H1 (cell line): ENCODE results near the gene CASP3. TPM values are rescaled to one million over a fixed set of nuclear protein-coding genes. Genes with fewer than 3 reads are reported as not detected.
A peak's percentile ranks its signal among the peaks of the same experiment; 100 is the strongest.

Source experiments
- CTCF ChIA-PET: fragments of 300-600 bp; sonication (Branson Sonifier 250); formaldehyde crosslinking; loops from one replicate; lab custom pipeline; 2021; ENCODE audit not compliant: partially characterized antibody; lab: Charles Lee
- POLR2A ChIA-PET: fragments of 300-600 bp; sonication (Branson Sonifier 250); formaldehyde crosslinking; loops from one replicate; lab custom pipeline; 2021; ENCODE audit warnings: inconsistent platforms; ENCODE audit not compliant: partially characterized antibody; lab: Charles Lee
- DNase-seq, 2 experiments: peaks; one replicate each; pipeline versions ENCODE4 v3.0.0 to v3.0.0-alpha.2; 2010 to 2022; ENCODE audit warnings: low spot score in 2 of 2, low read depth in 1 of 2, mixed read lengths in 1 of 2
- FAIRE-seq: peaks from 2 replicates; lab custom pipeline; 2011; peaks lifted over from hg19 to GRCh38; lab: Jason Lieb, UNC
- H2AFZ ChIP-seq: 2 replicates; pipeline ENCODE4 v1.8.1; 2012; ENCODE audit warnings: low read length, inconsistent platforms
- H2AK5ac ChIP-seq: 2 replicates; pipeline ENCODE4 v1.6.1; 2013; ENCODE audit warnings: low read depth, low read length
- H2BK120ac ChIP-seq: replicated peaks from 2 replicates; pipeline ENCODE3; 2013; ENCODE audit warnings: low read depth, low read length, inconsistent platforms
- H2BK12ac ChIP-seq: 2 replicates; pipeline ENCODE4 v1.6.1; 2013; ENCODE audit warnings: low read depth, low read length
- H2BK15ac ChIP-seq: 2 replicates; pipeline ENCODE4 v1.6.1; 2013; ENCODE audit warnings: low read length
- H2BK20ac ChIP-seq: 2 replicates; pipeline ENCODE4 v1.6.1; 2013; ENCODE audit warnings: low read length
- H2BK5ac ChIP-seq: 2 replicates; pipeline ENCODE4 v1.6.1; 2013; ENCODE audit warnings: low read depth, low read length
- H3K14ac ChIP-seq: 2 replicates; pipeline ENCODE4 v1.6.1; 2013; ENCODE audit warnings: inconsistent platforms; ENCODE audit not compliant: insufficient read length
- H3K18ac ChIP-seq: 2 replicates; pipeline ENCODE4 v1.6.1; 2013; ENCODE audit warnings: low read length; ENCODE audit errors: extremely low read depth
- H3K23ac ChIP-seq: 2 replicates; pipeline ENCODE4 v1.6.1; 2013; ENCODE audit warnings: inconsistent platforms; ENCODE audit not compliant: insufficient read length
- H3K23me2 ChIP-seq: 2 replicates; pipeline ENCODE4 v1.6.1; 2013; ENCODE audit warnings: low read depth, low read length
- H3K27ac ChIP-seq: 2 replicates; pipeline ENCODE4 v1.6.1; 2011; ENCODE audit warnings: low read depth, low read length, inconsistent platforms
- H3K27me3 ChIP-seq, 4 experiments: replicated peaks in 1 of 4; 1 replicate in 1 of 4; 2 replicates in 3 of 4; pipeline versions ENCODE4 v1.6.1 to v1.8.1; 2011 to 2013; ENCODE audit warnings: low read length in 3 of 4, mild to moderate bottlenecking in 3 of 4, inconsistent platforms in 2 of 4, mixed read lengths in 2 of 4, moderate library complexity in 1 of 4; ENCODE audit not compliant: control insufficient read depth in 3 of 4, insufficient read depth in 3 of 4; ENCODE audit errors: extremely low read depth in 1 of 4
- H3K36me3 ChIP-seq, 4 experiments: 2 replicates each; pipeline versions ENCODE4 v1.6.1 to v1.8.1; 2011 to 2013; ENCODE audit warnings: mild to moderate bottlenecking in 4 of 4, low read length in 3 of 4, moderate library complexity in 2 of 4, control low read depth in 1 of 4, inconsistent platforms in 1 of 4; ENCODE audit not compliant: insufficient read depth in 4 of 4, control insufficient read depth in 2 of 4
- H3K4ac ChIP-seq: replicated peaks from 2 replicates; pipeline ENCODE3; 2013; ENCODE audit warnings: low read length, low read depth, mixed read lengths, inconsistent platforms; ENCODE audit not compliant: insufficient read length
- H3K4me1 ChIP-seq, 4 experiments: replicated peaks in 1 of 4; 1 replicate in 1 of 4; 2 replicates in 3 of 4; pipeline versions ENCODE4 v1.6.1 to v1.8.1; 2011 to 2013; ENCODE audit warnings: low read length in 3 of 4, inconsistent platforms in 2 of 4, mixed read lengths in 1 of 4; ENCODE audit not compliant: insufficient read depth in 4 of 4, control insufficient read depth in 3 of 4
- H3K4me2 ChIP-seq, 2 experiments: 2 replicates each; pipeline versions ENCODE4 v1.6.1 to v1.8.1; 2011 to 2013; ENCODE audit warnings: low read depth in 2 of 2, low read length in 2 of 2, control low read depth in 1 of 2, inconsistent platforms in 1 of 2, mild to moderate bottlenecking in 1 of 2; ENCODE audit not compliant: insufficient read depth in 1 of 2
- H3K4me3 ChIP-seq, 4 experiments: fragments of 200-600, 300-600 bp in 1 of 4; sonication (generic), shearing (Covaris generic), sonication (Bioruptor Twin) in 1 of 4; 2 replicates each; pipeline versions ENCODE4 v1.5.1 to v1.8.1; 2011 to 2016; ENCODE audit warnings: low read length in 4 of 4, low read depth in 3 of 4, control low read depth in 2 of 4, inconsistent platforms in 2 of 4, mild to moderate bottlenecking in 2 of 4, mixed read lengths in 1 of 4, moderate library complexity in 1 of 4; ENCODE audit not compliant: insufficient read depth in 2 of 4; ENCODE audit errors: extremely low read depth in 1 of 4
- H3K56ac ChIP-seq: replicated peaks from 2 replicates; pipeline ENCODE3; 2013; ENCODE audit warnings: low read depth, mild to moderate bottlenecking, mixed read lengths, low read length, inconsistent platforms; ENCODE audit not compliant: insufficient read length
- H3K79me1 ChIP-seq: 2 replicates; pipeline ENCODE4 v1.6.1; 2013; ENCODE audit warnings: low read depth, low read length, control low read depth
- H3K79me2 ChIP-seq, 2 experiments: 2 replicates each; pipeline versions ENCODE4 v1.6.1 to v1.8.1; 2012 to 2013; ENCODE audit warnings: low read length in 2 of 2, mild to moderate bottlenecking in 2 of 2, inconsistent platforms in 1 of 2; ENCODE audit not compliant: insufficient read depth in 2 of 2, control insufficient read depth in 1 of 2
- H3K9ac ChIP-seq, 4 experiments: replicated peaks in 1 of 4; 1 replicate in 1 of 4; 2 replicates in 3 of 4; pipeline versions ENCODE4 v1.6.1 to v1.8.1; 2011 to 2013; ENCODE audit warnings: low read depth in 3 of 4, low read length in 3 of 4, control low read depth in 2 of 4, mild to moderate bottlenecking in 2 of 4, moderate library complexity in 2 of 4, inconsistent platforms in 1 of 4; ENCODE audit errors: extremely low read depth in 1 of 4
- H3K9me3 ChIP-seq, 2 experiments: 2 replicates each; pipeline versions ENCODE4 v1.6.1 to v1.8.1; 2012 to 2013; ENCODE audit warnings: mild to moderate bottlenecking in 2 of 2, moderate library complexity in 2 of 2, control low read depth in 1 of 2, inconsistent platforms in 1 of 2, low read depth in 1 of 2, low read length in 1 of 2, mixed read lengths in 1 of 2; ENCODE audit not compliant: insufficient read depth in 2 of 2
- H4K20me1 ChIP-seq, 2 experiments: replicated peaks in 1 of 2; 2 replicates each; pipeline versions ENCODE3 to v1.8.1; 2011 to 2013; ENCODE audit warnings: inconsistent platforms in 2 of 2, low read length in 2 of 2, mild to moderate bottlenecking in 1 of 2; ENCODE audit not compliant: insufficient read depth in 2 of 2, control insufficient read depth in 1 of 2
- H4K5ac ChIP-seq: 2 replicates; pipeline ENCODE4 v1.6.1; 2013; ENCODE audit warnings: low read length, low read depth, mixed read lengths, inconsistent platforms; ENCODE audit not compliant: insufficient read length
- H4K8ac ChIP-seq: 2 replicates; pipeline ENCODE4 v1.8.0; 2013; ENCODE audit warnings: mild to moderate bottlenecking, moderate library complexity, low read length, inconsistent platforms; ENCODE audit not compliant: insufficient read depth; ENCODE audit errors: extremely low read depth
- H4K91ac ChIP-seq: replicated peaks from 2 replicates; pipeline ENCODE3; 2013; ENCODE audit warnings: low read length, mixed read lengths, inconsistent platforms; ENCODE audit not compliant: insufficient read length
- ATF3 ChIP-seq: IDR thresholded peaks from 2 replicates; pipeline ENCODE4 v1.6.1; 2011; ENCODE audit warnings: low read depth, mild to moderate bottlenecking, low read length; ENCODE audit not compliant: insufficient read depth
- CBX8 ChIP-seq: fragments of 300-800, 300-1000 bp; sonication (generic); IDR thresholded peaks from 2 replicates; pipeline ENCODE4 v1.7.1; 2016; ENCODE audit warnings: low read depth, low read length, borderline replicate concordance
- JUND ChIP-seq: IDR thresholded peaks from 2 replicates; pipeline ENCODE4 v1.6.1; 2011; ENCODE audit warnings: mild to moderate bottlenecking, improper control_type of control experiment, low read length
- KDM5A ChIP-seq: fragments of 200-600 bp; IDR thresholded peaks from 2 replicates; pipeline ENCODE4 v1.7.1; 2012; ENCODE audit warnings: mild to moderate bottlenecking, low read length, inconsistent platforms, mixed read lengths
- NANOG ChIP-seq: IDR thresholded peaks from 2 replicates; pipeline ENCODE4 v1.6.1; 2011; ENCODE audit warnings: low read length, low read depth, mild to moderate bottlenecking, inconsistent platforms; ENCODE audit not compliant: insufficient read depth, poor library complexity, severe bottlenecking
- PHF8 ChIP-seq: fragments of 200-600 bp; sonication (generic); conservative IDR thresholded peaks from 2 replicates; pipeline ENCODE4 v1.7.1; 2012; ENCODE audit warnings: low read depth, mild to moderate bottlenecking, inconsistent platforms, low read length, moderate library complexity
- RAD21 ChIP-seq, 2 experiments: IDR thresholded peaks in 1 of 2; conservative IDR thresholded peaks in 1 of 2; 2 replicates each; pipeline ENCODE4 v1.6.1; 2011; ENCODE audit warnings: low read depth in 2 of 2, low read length in 2 of 2, improper control_type of control experiment in 1 of 2, inconsistent platforms in 1 of 2, mild to moderate bottlenecking in 1 of 2, moderate library complexity in 1 of 2
- RFX5 ChIP-seq: IDR thresholded peaks from 2 replicates; pipeline ENCODE4 v1.6.1; 2011; ENCODE audit warnings: low read depth, low read length, improper control_type of control experiment, borderline replicate concordance
- SIN3A ChIP-seq, 2 experiments: IDR thresholded peaks in 1 of 2; conservative IDR thresholded peaks in 1 of 2; 2 replicates each; pipeline ENCODE4 v1.6.1; 2011 to 2012; ENCODE audit warnings: low read length in 2 of 2, improper control_type of control experiment in 1 of 2, low read depth in 1 of 2, mild to moderate bottlenecking in 1 of 2
- SIX5 ChIP-seq: IDR thresholded peaks from 2 replicates; pipeline ENCODE4 v1.6.1; 2011; ENCODE audit warnings: mild to moderate bottlenecking, low read depth, low read length
- TCF12 ChIP-seq: IDR thresholded peaks from 2 replicates; pipeline ENCODE4 v1.6.1; 2011; ENCODE audit warnings: low read depth, mild to moderate bottlenecking, low read length
- YY1 ChIP-seq: IDR thresholded peaks from 2 replicates; pipeline ENCODE4 v1.6.1; 2011; ENCODE audit warnings: low read depth, mild to moderate bottlenecking, low read length
- ZNF274 ChIP-seq: IDR thresholded peaks from 2 replicates; pipeline ENCODE4 v1.7.0; 2012; ENCODE audit warnings: low read length, borderline replicate concordance; ENCODE audit errors: extremely low read depth
- WGBS, 2 experiments: shearing (Covaris generic) in 1 of 2; methylation state at CpG; one replicate each; pipeline versions ENCODE4 v1.1.6 to v1.1.7; 2013 to 2015; ENCODE audit warnings: low lambda C conversion rate in 2 of 2, mixed read lengths in 2 of 2, inconsistent platforms in 1 of 2, low coverage in 1 of 2, missing lambda C conversion rate in 1 of 2; ENCODE audit not compliant: insufficient replicate concordance in 2 of 2, insufficient coverage in 1 of 2, insufficient read length in 1 of 2; ENCODE audit errors: extremely low coverage in 1 of 2, missing lambda C conversion rate in 1 of 2; 5-methylcytosine and 5-hydroxymethylcytosine counted together
- polyA plus RNA-seq, 7 experiments: library from polyadenylated mRNA; depleted of rRNA in 3 of 7; stranded (reverse) in 5 of 7; unstranded in 2 of 7; fragments of >200 nt in 5 of 7; fragments of 200-250 nt in 2 of 7; gene quantifications; 1 replicate in 5 of 7; 2 replicates in 1 of 7; 4 replicates in 1 of 7; pipeline versions ENCODE4 v1.2.1 to v1.2.3, GENCODE V29; 2011 to 2013; ENCODE audit warnings: missing spikeins in 2 of 7, mixed read lengths in 2 of 7
- total RNA-seq: library from RNA; stranded (reverse); fragmentation: NEBNext Ultra II Directional; extraction: Animal tissue kit (Norgen Biotek cat#: 25700); gene quantifications from 2 replicates; pipeline ENCODE4 v1.2.1, GENCODE V29; 2021

CASP3 gene
- total and polyA plus RNA-seq, 2 of the 8 experiments (the other 6 are each of a cell fraction or from before 2014, with no cell fraction given), result 27.8 to 82.5 TPM

- no peaks in the 10 kb centered on the region for H4K20me1 ChIP-seq
- POLR2A ChIA-PET, result interaction anchor here (0.6 to 1.2 kb wide), 3 partner anchors 24 to 223 kb away, joined by 3 to 4 read pairs (median 3); no protein-coding TSS in a partner anchor
- TF ChIP-seq YY1, result no peak
- no peak for TF ChIP-seq ATF3
- TF ChIP-seq SIX5, result no peak
- TF ChIP-seq SIN3A (conservative IDR thresholded peaks at IDR 0.05 in 1 of 2, IDR thresholded peaks at IDR 0.05 in 1 of 2; ENCODE audit: low read depth in 1 of 2, low read length in 2 of 2), result no peak
- no peak for TF ChIP-seq RFX5
- no peak for TF ChIP-seq NANOG
- TF ChIP-seq KDM5A, result no peak
- TF ChIP-seq RAD21 (IDR thresholded peaks at IDR 0.05 in 1 of 2, conservative IDR thresholded peaks at IDR 0.05 in 1 of 2; ENCODE audit: low read depth in 2 of 2, low read length in 2 of 2), result no peak
- TF ChIP-seq JUND, result no peak
- TF ChIP-seq TCF12, result no peak
- no peak for TF ChIP-seq ZNF274
- no peak for TF ChIP-seq CBX8
- TF ChIP-seq PHF8, result no peak
Observed at GRCh38 chr4:184612074-184612473, 37.2 kb downstream of the CASP3 start.

More at GRCh38 chr4:184612074-184612473, 37.2 kb downstream of the CASP3 start:
- Histone ChIP-seq H4K5ac (no peak overlapping the region), H2AK5ac (no peak overlapping the region), H3K4ac (no peak overlapping the region), H2BK15ac (no peak overlapping the region), H3K36me3 (no peaks in the 10 kb centered on the region), H2AFZ (no peak overlapping the region), H3K9me3 (peaks cover 13 to 19% of the 10 kb centered on the region in 2 experiments), H3K79me2 (no peaks in the 10 kb centered on the region), H3K23ac (no peak overlapping the region), H4K8ac (no peak overlapping the region), H4K91ac (no peak overlapping the region), H3K4me2 (no peak overlapping the region), H3K27me3 (no peaks in the 10 kb centered on the region), H3K27ac (no peak overlapping the region), H3K56ac (no peak overlapping the region), H3K4me1 (peaks cover 0 to 9% (median 5%) of the 10 kb centered on the region in 4 experiments; a peak in 4 of 7 replicates), H3K9ac (no peak overlapping the region), H2BK12ac (no peak overlapping the region), H2BK5ac (no peak overlapping the region), H3K23me2 (no peaks in the 10 kb centered on the region), H2BK120ac (no peak overlapping the region), H3K18ac (0 out of 2 replicates have a peak overlapping the region, but pooled peaks have one; percentile 22), H3K79me1 (no peaks in the 10 kb centered on the region), H3K4me3 (no peak overlapping the region), H2BK20ac (peak overlapping the region; percentile 86; the same call in 1 of the 2 replicates), H3K14ac (no peak overlapping the region)
- 90% methylated on average over 3 of the region's 3 CpGs; no CpG with 5 or more reads in 1 of the 2 experiments for WGBS, 2 experiments
- CTCF ChIA-PET, result interaction anchor here (1.1 kb wide), 1 partner anchor 347 kb away, joined by 3 read pairs; no protein-coding TSS in a partner anchor
- DNase-seq (no peak), FAIRE-seq (no peak)
